T-cell (primary cell): ENCODE results near the gene DDR1. TPM values are rescaled to one million over a fixed set of nuclear protein-coding genes. Genes with fewer than 3 reads are reported as not detected.
"Not testable (repeated sequence)": the region's sequence is repeated elsewhere in the genome, so short reads cannot be mapped to it uniquely, and the experiment has no call there.

ENCODE experiments used
- ATAC-seq, 4 experiments: fragments of 200-7000 bp in 3 of 4; fragments of 150-1000 bp in 1 of 4; cut with Tn5 transposase; replicated peaks in 1 of 4; 1 replicate in 3 of 4; 2 replicates in 1 of 4; pipeline ENCODE4 v1.10.0; 2021; ENCODE audit warnings: moderate library complexity in 3 of 4, mild to moderate bottlenecking in 2 of 4, moderate number of reproducible peaks in 1 of 4
- CTCF ChIA-PET, 2 donors: fragments of 300-600 bp; sonication (Branson Sonifier 250); formaldehyde crosslinking; loops; one replicate each; lab custom pipeline; 2022; ENCODE audit warnings: antibody characterized with exemption in 2 of 2; lab: Charles Lee
- POLR2A ChIA-PET, 2 donors: fragments of 300-600 bp; sonication (Branson Sonifier 250); formaldehyde crosslinking; loops; one replicate each; lab custom pipeline; 2022; ENCODE audit warnings: antibody characterized with exemption in 2 of 2; lab: Charles Lee
- DNase-seq, 35 experiments: peaks; one replicate each; pipeline versions ENCODE4 v3.0.0 to v3.0.0-alpha.2; 2013 to 2023
- H3K27ac ChIP-seq: one replicate; pipeline ENCODE4 v1.5.1; 2013; ENCODE audit warnings: low read length
- H3K27me3 ChIP-seq, 2 experiments: replicated peaks in 1 of 2; 1 replicate in 1 of 2; 2 replicates in 1 of 2; pipeline versions ENCODE4 v1.6.1 to v1.7.0; 2013; ENCODE audit warnings: low read length in 1 of 2, mixed read lengths in 1 of 2; ENCODE audit not compliant: control insufficient read depth in 2 of 2, insufficient read depth in 2 of 2; ENCODE audit errors: extremely low read depth in 1 of 2
- H3K36me3 ChIP-seq, 2 donors: 1 replicate in 1 of 2; 2 replicates in 1 of 2; pipeline versions ENCODE4 v1.6.1 to v1.7.0; 2013; ENCODE audit warnings: low read length in 1 of 2; ENCODE audit not compliant: control insufficient read depth in 2 of 2, insufficient read depth in 1 of 2; ENCODE audit errors: extremely low read depth in 1 of 2
- H3K4me1 ChIP-seq, 2 experiments: 1 replicate in 1 of 2; 2 replicates in 1 of 2; pipeline versions ENCODE4 v1.6.1 to v1.7.0; 2013; ENCODE audit warnings: low read length in 2 of 2, mixed read lengths in 1 of 2; ENCODE audit not compliant: insufficient read depth in 2 of 2, control insufficient read depth in 1 of 2; ENCODE audit errors: extremely low read depth in 1 of 2
- H3K4me3 ChIP-seq, 2 donors: 1 replicate in 1 of 2; 2 replicates in 1 of 2; pipeline versions ENCODE4 v1.5.1 to v1.7.0; 2013; ENCODE audit warnings: mild to moderate bottlenecking in 2 of 2, low read length in 1 of 2, moderate library complexity in 1 of 2; ENCODE audit not compliant: control insufficient read depth in 1 of 2; ENCODE audit errors: extremely low read depth in 1 of 2
- H3K9me3 ChIP-seq: 2 replicates; pipeline ENCODE4 v1.7.0; 2013
- H3K27ac Mint-ChIP-seq, 2 donors: one replicate each; pipeline ENCODE4 v1.8.0; 2020 to 2021; ENCODE audit warnings: mild to moderate bottlenecking in 2 of 2, mixed read lengths in 2 of 2
- H3K27me3 Mint-ChIP-seq, 2 donors: one replicate each; pipeline ENCODE4 v1.8.0; 2021 to 2022; ENCODE audit warnings: mixed read lengths in 2 of 2
- H3K36me3 Mint-ChIP-seq: one replicate; pipeline ENCODE4 v1.8.0; 2021; ENCODE audit warnings: mixed read lengths
- H3K4me1 Mint-ChIP-seq, 3 donors: one replicate each; pipeline ENCODE4 v1.8.0; 2020 to 2022; ENCODE audit warnings: mixed read lengths in 3 of 3, mild to moderate bottlenecking in 1 of 3
- H3K4me3 Mint-ChIP-seq, 3 donors: one replicate each; pipeline ENCODE4 v1.8.0; 2020 to 2022; ENCODE audit warnings: mild to moderate bottlenecking in 3 of 3, mixed read lengths in 3 of 3, moderate library complexity in 3 of 3
- H3K9me3 Mint-ChIP-seq, 3 donors: one replicate each; pipeline ENCODE4 v1.8.0; 2020 to 2022; ENCODE audit warnings: mixed read lengths in 3 of 3
- WGBS: methylation state at CpG from one replicate; pipeline ENCODE4 v1.1.5; 2013; ENCODE audit warnings: missing lambda C conversion rate; ENCODE audit not compliant: insufficient coverage; 5-methylcytosine and 5-hydroxymethylcytosine counted together
- total RNA-seq, 35 experiments: library from RNA in 6 of 35; stranded (reverse) in 6 of 35; fragments of 120-200 nt in 1 of 35; gene quantifications; one replicate each; pipeline versions ENCODE4 v1.2.1 to v1.2.4 and lab custom pipeline; 2013 to 2026

The DDR1 gene
- total RNA-seq, 5 donors from 2014 or later (not counting 1 experiment from before 2014, with no cell fraction given), result 8.8 to 23.9 (median 19.3) TPM

DNA sequence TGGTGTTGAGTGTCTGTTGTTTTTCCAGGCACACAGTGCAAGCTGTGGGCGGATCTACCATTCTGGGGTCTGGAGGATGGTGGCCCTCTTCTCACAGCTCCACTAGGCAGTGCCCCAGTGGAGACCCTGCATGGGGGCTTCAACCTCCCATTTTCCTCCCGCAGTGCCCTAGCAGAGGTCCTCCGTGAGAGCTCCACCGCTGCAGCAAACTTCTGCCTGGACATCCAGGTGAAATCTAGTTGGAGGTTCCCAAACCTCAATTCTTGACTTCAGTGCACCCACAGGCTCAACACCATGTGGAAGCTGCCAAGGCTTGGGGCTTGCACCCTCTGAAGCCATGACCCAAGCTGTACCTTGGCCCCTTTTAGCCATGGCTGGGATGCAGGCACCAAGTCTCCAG is 24.6 kb upstream of the DDR1 start:
- H3K27me3 ChIP-seq, H3K9me3 ChIP-seq, H3K4me3 ChIP-seq, H3K4me1 ChIP-seq, ATAC-seq, H3K4me3 Mint-ChIP-seq, H3K27ac ChIP-seq, H3K4me1 Mint-ChIP-seq, POLR2A ChIA-PET, DNase-seq, CTCF ChIA-PET, H3K36me3 Mint-ChIP-seq, H3K27ac Mint-ChIP-seq, H3K27me3 Mint-ChIP-seq, H3K36me3 ChIP-seq: not testable (repeated sequence)
- 91% methylated on average over 4 of the region's 4 CpGs for WGBS
- peaks cover 0 to 12% (median 0%) of the 10 kb centered on the region in 3 donors for H3K9me3 Mint-ChIP-seq

DNA sequence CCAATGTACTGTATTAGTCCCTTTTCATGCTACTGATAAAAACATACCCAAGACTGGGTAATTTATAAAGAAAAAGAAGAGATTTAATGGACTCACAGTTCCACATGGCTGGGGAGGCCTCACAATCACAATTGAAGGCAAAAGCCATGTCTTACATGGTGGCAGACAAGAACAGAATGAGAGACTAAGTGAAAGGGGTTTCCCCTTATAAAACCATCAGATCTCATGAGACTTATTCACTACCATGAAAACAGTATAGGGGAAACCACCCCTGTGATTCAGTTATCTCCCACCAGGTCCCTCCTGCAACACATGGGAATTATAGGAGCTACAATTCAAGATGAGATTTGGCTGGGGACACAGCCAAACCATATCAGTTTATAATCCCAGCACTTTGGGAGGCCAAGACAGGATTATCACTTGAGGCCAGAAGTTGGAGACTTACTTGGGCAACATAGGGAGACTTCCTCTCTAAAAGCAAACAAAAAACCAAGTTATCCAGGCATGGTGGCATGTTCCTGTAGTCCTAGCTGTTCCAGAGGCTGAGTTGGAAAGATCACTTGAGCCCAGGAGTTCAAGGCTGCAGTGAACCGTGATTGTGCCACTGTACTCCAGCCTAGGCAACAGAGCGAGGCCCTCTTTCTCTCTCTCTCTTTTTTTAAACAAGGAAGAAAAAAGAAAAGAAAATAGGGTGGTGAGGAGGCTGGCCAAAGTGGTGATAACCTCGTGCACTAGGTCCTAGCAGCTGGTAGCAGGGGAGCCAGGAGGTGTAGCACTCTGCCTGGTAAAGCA is 22.9 kb upstream of the DDR1 start:
- Histone ChIP-seq H3K27ac (no peak overlapping the region), H3K4me1 (no peaks in the 10 kb centered on the region), H3K9me3 (no peaks in the 10 kb centered on the region), H3K27me3 (peaks cover 0 to 4% of the 10 kb centered on the region in 2 experiments), H3K4me3 (no peak overlapping the region), H3K36me3 (no peaks in the 10 kb centered on the region)
- peaks cover 0 to 12% (median 0%) of the 10 kb centered on the region in 3 donors for H3K9me3 Mint-ChIP-seq
- ATAC-seq (no peak), DNase-seq (no peak)
- H3K27ac Mint-ChIP-seq, result no peak overlapping the region
- H3K27me3 Mint-ChIP-seq, result peaks cover 0 to 1% of the 10 kb centered on the region in 2 donors
- ChIA-PET POLR2A (no interaction called here), CTCF (no interaction called here)
- H3K36me3 Mint-ChIP-seq, result peaks cover 2% of the 10 kb centered on the region
- 33% methylated on average over 1 of the region's 3 CpGs for WGBS
- H3K4me3 Mint-ChIP-seq, result no peak overlapping the region
- H3K4me1 Mint-ChIP-seq, result no peaks in the 10 kb centered on the region

- Mint-ChIP-seq H3K4me1 (no peaks in the 10 kb centered on the region), H3K4me3 (no peak overlapping the region), H3K27me3 (no peaks in the 10 kb centered on the region), H3K36me3 (peaks cover 2% of the 10 kb centered on the region), H3K27ac (no peak overlapping the region), H3K9me3 (peaks cover 0 to 12% (median 0%) of the 10 kb centered on the region in 3 donors)
- Histone ChIP-seq H3K27ac (no peak overlapping the region), H3K4me3 (no peak overlapping the region), H3K9me3 (no peaks in the 10 kb centered on the region), H3K4me1 (no peaks in the 10 kb centered on the region), H3K36me3 (no peaks in the 10 kb centered on the region), H3K27me3 (peaks cover 0 to 4% of the 10 kb centered on the region in 2 experiments)
- ChIA-PET POLR2A (no interaction called here), CTCF (no interaction called here)
- WGBS, result 87% methylated on average over 7 of the region's 10 CpGs
- DNase-seq (no peak), ATAC-seq (no peak)
These were observed 22.0 kb upstream of the DDR1 start for GRCh38 chr6:30862156-30862875.

GRCh38 chr6:30864325-30864724 is 20.0 kb upstream of the DDR1 start:
- POLR2A ChIA-PET, result no interaction called here
- H3K27me3 Mint-ChIP-seq, result no peaks in the 10 kb centered on the region

GRCh38 chr6:30869241-30869749 is 15.0 kb upstream of the DDR1 start:
- peaks cover 12 to 22% (median 16%) of the 10 kb centered on the region in 3 donors for H3K4me1 Mint-ChIP-seq
- CTCF ChIA-PET, H3K27me3 ChIP-seq, H3K9me3 ChIP-seq, H3K36me3 ChIP-seq, H3K27me3 Mint-ChIP-seq, H3K4me3 Mint-ChIP-seq, H3K4me3 ChIP-seq, DNase-seq, H3K4me1 ChIP-seq, POLR2A ChIA-PET, H3K27ac ChIP-seq, H3K27ac Mint-ChIP-seq, ATAC-seq: not testable (repeated sequence)
- H3K9me3 Mint-ChIP-seq, result peaks cover 7 to 38% (median 17%) of the 10 kb centered on the region in 3 donors
- WGBS, result 89% methylated on average over 10 of the region's 12 CpGs
- H3K36me3 Mint-ChIP-seq, result peaks cover 10% of the 10 kb centered on the region

More at GRCh38 chr6:30864325-30864724, 20.0 kb upstream of the DDR1 start:
- no peak overlapping the region for H3K27ac ChIP-seq
- H3K4me1 Mint-ChIP-seq, result no peaks in the 10 kb centered on the region
- peaks cover 0 to 15% (median 7%) of the 10 kb centered on the region in 3 donors for H3K9me3 Mint-ChIP-seq
- H3K36me3 Mint-ChIP-seq, result peaks cover 2% of the 10 kb centered on the region
- CTCF ChIA-PET, result no interaction called here
- no peak for ATAC-seq
- no peaks in the 10 kb centered on the region for H3K9me3 ChIP-seq
- 100% methylated on average over 3 of the region's 4 CpGs for WGBS
- H3K27me3 ChIP-seq, result peaks cover 0 to 4% of the 10 kb centered on the region in 2 experiments
- no peak overlapping the region for H3K4me3 ChIP-seq
- no peak overlapping the region for H3K4me3 Mint-ChIP-seq
- H3K4me1 ChIP-seq, result no peaks in the 10 kb centered on the region
- no peak overlapping the region for H3K27ac Mint-ChIP-seq
- no peak for DNase-seq
- no peaks in the 10 kb centered on the region for H3K36me3 ChIP-seq

- H3K4me1 Mint-ChIP-seq, result peaks cover 12 to 22% (median 16%) of the 10 kb centered on the region in 3 donors
- H3K36me3 ChIP-seq, result no peaks in the 10 kb centered on the region
- no peak for DNase-seq
- H3K27ac ChIP-seq, result no peak overlapping the region
- H3K9me3 Mint-ChIP-seq, result peaks cover 7 to 38% (median 17%) of the 10 kb centered on the region in 3 donors
- H3K36me3 Mint-ChIP-seq, result peaks cover 10% of the 10 kb centered on the region
- ChIA-PET CTCF (no interaction called here), POLR2A (no interaction called here)
- H3K4me3 ChIP-seq, result no peak overlapping the region
- ATAC-seq, result no peak
- H3K27ac Mint-ChIP-seq, result no peak overlapping the region
- no peaks in the 10 kb centered on the region for H3K27me3 Mint-ChIP-seq
- H3K9me3 ChIP-seq, result peaks cover 4% of the 10 kb centered on the region
- H3K4me1 ChIP-seq, result no peaks in the 10 kb centered on the region
- no peak overlapping the region for H3K4me3 Mint-ChIP-seq
- H3K27me3 ChIP-seq, result no peaks in the 10 kb centered on the region
These were observed 13.8 kb upstream of the DDR1 start for GRCh38 chr6:30870546-30870945.
